Nephron (organoid): ENCODE results near the gene PLOD3.

ENCODE experiments used
- H3K27ac Mint-ChIP-seq, 3 experiments: 2 replicates each; pipeline ENCODE4 v1.8.0; 2020; ENCODE audit warnings: mixed read lengths in 3 of 3, mild to moderate bottlenecking in 2 of 3, moderate library complexity in 1 of 3
- H3K27me3 Mint-ChIP-seq: 2 replicates; pipeline ENCODE4 v1.8.0; 2021; ENCODE audit warnings: low read depth, mild to moderate bottlenecking, moderate library complexity, mixed read lengths
- H3K36me3 Mint-ChIP-seq: 2 replicates; pipeline ENCODE4 v1.8.0; 2020; ENCODE audit warnings: low read depth, mixed read lengths
- H3K4me1 Mint-ChIP-seq: 2 replicates; pipeline ENCODE4 v1.8.0; 2020; ENCODE audit warnings: mixed read lengths
- H3K4me3 Mint-ChIP-seq, 3 experiments: 2 replicates each; pipeline ENCODE4 v1.8.0; 2020; ENCODE audit warnings: mild to moderate bottlenecking in 3 of 3, mixed read lengths in 3 of 3, moderate library complexity in 2 of 3
- H3K9me3 Mint-ChIP-seq: 2 replicates; pipeline ENCODE4 v1.8.0; 2020; ENCODE audit warnings: mixed read lengths
- TF ChIP-seq, protein P1 (sequence below), 3 experiments: fragments of 200-600 bp; sonication (generic); IDR thresholded peaks; one replicate each; pipeline ENCODE4 v1.5.0; 2021; ENCODE audit warnings: antibody characterized with exemption in 3 of 3; ENCODE audit not compliant: unreplicated experiment in 3 of 3

The PLOD3 gene

DNA sequence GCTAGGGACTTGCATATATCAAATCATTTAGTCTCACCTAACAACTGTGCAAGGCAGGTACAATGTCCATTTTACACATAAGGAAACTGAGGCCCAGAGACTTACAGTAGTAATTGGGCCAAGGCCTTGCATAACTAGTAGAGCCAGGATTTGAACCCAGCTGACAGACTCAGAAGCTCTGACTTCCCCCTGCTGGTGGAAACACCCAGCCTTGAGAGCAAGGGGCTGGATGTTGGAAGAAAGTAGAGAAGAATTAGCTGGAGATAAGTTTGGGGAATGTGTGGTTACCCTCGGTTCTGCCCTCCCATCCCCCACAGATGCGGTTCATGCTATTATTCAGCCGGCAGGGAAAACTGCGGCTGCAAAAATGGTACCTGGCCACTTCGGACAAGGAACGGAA lies 61.1 kb downstream of the PLOD3 start:
- Mint-ChIP-seq H3K27ac (peak overlapping the region in 1 of 3 experiments; percentile 65), H3K4me1 (peaks cover 4% of the 10 kb centered on the region), H3K36me3 (peaks cover 13% of the 10 kb centered on the region), H3K9me3 (no peaks in the 10 kb centered on the region), H3K4me3 (peak overlapping the region; percentile 66 to 71 (median 69)), H3K27me3 (peaks cover 19% of the 10 kb centered on the region)
- TF ChIP-seq, protein P1, sequence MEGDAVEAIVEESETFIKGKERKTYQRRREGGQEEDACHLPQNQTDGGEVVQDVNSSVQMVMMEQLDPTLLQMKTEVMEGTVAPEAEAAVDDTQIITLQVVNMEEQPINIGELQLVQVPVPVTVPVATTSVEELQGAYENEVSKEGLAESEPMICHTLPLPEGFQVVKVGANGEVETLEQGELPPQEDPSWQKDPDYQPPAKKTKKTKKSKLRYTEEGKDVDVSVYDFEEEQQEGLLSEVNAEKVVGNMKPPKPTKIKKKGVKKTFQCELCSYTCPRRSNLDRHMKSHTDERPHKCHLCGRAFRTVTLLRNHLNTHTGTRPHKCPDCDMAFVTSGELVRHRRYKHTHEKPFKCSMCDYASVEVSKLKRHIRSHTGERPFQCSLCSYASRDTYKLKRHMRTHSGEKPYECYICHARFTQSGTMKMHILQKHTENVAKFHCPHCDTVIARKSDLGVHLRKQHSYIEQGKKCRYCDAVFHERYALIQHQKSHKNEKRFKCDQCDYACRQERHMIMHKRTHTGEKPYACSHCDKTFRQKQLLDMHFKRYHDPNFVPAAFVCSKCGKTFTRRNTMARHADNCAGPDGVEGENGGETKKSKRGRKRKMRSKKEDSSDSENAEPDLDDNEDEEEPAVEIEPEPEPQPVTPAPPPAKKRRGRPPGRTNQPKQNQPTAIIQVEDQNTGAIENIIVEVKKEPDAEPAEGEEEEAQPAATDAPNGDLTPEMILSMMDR (IDR thresholded peaks at IDR 0.05; ENCODE audit: unreplicated experiment in 3 of 3), result no peak
